SK-N-SH (cell line): ENCODE data around the gene STX11. TPM values are rescaled to one million over a fixed set of nuclear protein-coding genes. Genes with fewer than 3 reads are reported as not detected.

Experiments
- CTCF ChIA-PET: fragments of 300-600, 350-600 bp; formaldehyde crosslinking; extraction: SDS; loops from one replicate; lab custom pipeline; 2021; lab: Yijun Ruan, JAX
- POLR2A ChIA-PET: fragments of 350-600 bp; sonication (Branson Sonifier 250); formaldehyde crosslinking; extraction: SDS; loops from one replicate; lab custom pipeline; 2020; ENCODE audit warnings: antibody characterized with exemption, inconsistent platforms; lab: Yijun Ruan, JAX
- DNase-seq: peaks from one replicate; pipeline ENCODE4 v3.0.0; 2012
- H2AFZ ChIP-seq: fragments of 200-600 bp; sonication (generic); 2 replicates; pipeline ENCODE4 v1.8.1; 2016; ENCODE audit warnings: antibody characterized with exemption, mild to moderate bottlenecking, low read depth
- H3F3A ChIP-seq: fragments of 200-600 bp; sonication (generic); replicated peaks from 2 replicates; pipeline ENCODE3; 2016; ENCODE audit warnings: antibody characterized with exemption, mild to moderate bottlenecking; ENCODE audit not compliant: insufficient read depth
- H3K27ac ChIP-seq, 2 experiments: fragments of 200-500 bp in 1 of 2; fragments of 200-600 bp in 1 of 2; sonication (Bioruptor generic) in 1 of 2; sonication (generic), shearing (Covaris generic) in 1 of 2; 2 replicates each; pipeline versions ENCODE4 v1.5.1 to v1.6.1; 2014 to 2016; ENCODE audit warnings: low read depth in 2 of 2, inconsistent platforms in 1 of 2, low read length in 1 of 2, mild to moderate bottlenecking in 1 of 2, mixed read lengths in 1 of 2
- H3K27me3 ChIP-seq: fragments of 200-600 bp; sonication (generic), shearing (Covaris generic); 2 replicates; pipeline ENCODE4 v1.6.1; 2016; ENCODE audit warnings: mixed run types; ENCODE audit not compliant: insufficient read depth
- H3K36me3 ChIP-seq, 2 experiments: fragments of 200-500 bp in 1 of 2; fragments of 200-600 bp in 1 of 2; sonication (Bioruptor generic) in 1 of 2; sonication (generic) in 1 of 2; replicated peaks in 1 of 2; 2 replicates each; pipeline versions ENCODE3 to v1.5.1; 2014 to 2016; ENCODE audit warnings: low read length in 1 of 2, mild to moderate bottlenecking in 1 of 2; ENCODE audit not compliant: insufficient read depth in 2 of 2, control insufficient read depth in 1 of 2
- H3K4me1 ChIP-seq, 2 experiments: fragments of 200-500 bp in 1 of 2; fragments of 200-600 bp in 1 of 2; sonication (Bioruptor generic) in 1 of 2; sonication (generic), shearing (Covaris generic) in 1 of 2; 2 replicates each; pipeline versions ENCODE4 v1.5.1 to v1.6.1; 2014 to 2016; ENCODE audit warnings: low read depth in 1 of 2, low read length in 1 of 2, mixed run types in 1 of 2; ENCODE audit not compliant: insufficient read depth in 2 of 2, control insufficient read depth in 1 of 2
- H3K4me2 ChIP-seq: fragments of 200-600 bp; sonication (generic), shearing (Covaris generic); 2 replicates; pipeline ENCODE4 v1.6.1; 2017; ENCODE audit warnings: mixed run types
- H3K4me3 ChIP-seq, 2 experiments: fragments of 200-500 bp in 1 of 2; fragments of 200-600 bp in 1 of 2; sonication (Bioruptor generic) in 1 of 2; sonication (generic), shearing (Covaris generic) in 1 of 2; 2 replicates each; pipeline versions ENCODE4 v1.5.1 to v1.8.1; 2014 to 2016; ENCODE audit warnings: low read depth in 2 of 2, inconsistent platforms in 1 of 2, low read length in 1 of 2, mild to moderate bottlenecking in 1 of 2, mixed read lengths in 1 of 2, moderate library complexity in 1 of 2
- H3K79me2 ChIP-seq: fragments of 200-600 bp; sonication (generic); 2 replicates; pipeline ENCODE4 v1.8.1; 2017; ENCODE audit warnings: mild to moderate bottlenecking; ENCODE audit not compliant: insufficient read depth
- H3K9ac ChIP-seq: fragments of 200-600 bp; sonication (generic); 2 replicates; pipeline ENCODE4 v1.6.1; 2017; ENCODE audit warnings: mixed run types
- H3K9me2 ChIP-seq: fragments of 200-600 bp; sonication (generic); 2 replicates; pipeline ENCODE4 v1.6.1; 2017; ENCODE audit warnings: mixed run types
- H3K9me3 ChIP-seq: fragments of 200-600 bp; sonication (generic); 2 replicates; pipeline ENCODE4 v1.6.1; 2017; ENCODE audit warnings: mixed run types, mild to moderate bottlenecking, moderate library complexity
- H4K20me1 ChIP-seq: fragments of 200-600 bp; sonication (generic); 2 replicates; pipeline ENCODE4 v1.6.1; 2017; ENCODE audit warnings: mild to moderate bottlenecking, mixed run types; ENCODE audit not compliant: insufficient read depth
- CHD2 ChIP-seq: fragments of 150-350 bp; IDR thresholded peaks from 2 replicates; pipeline ENCODE4 v1.6.1; 2018; ENCODE audit warnings: low read length; ENCODE audit not compliant: partially characterized antibody
- GABPA ChIP-seq: IDR thresholded peaks from 2 replicates; pipeline ENCODE4 v1.4.0; 2012; ENCODE audit warnings: low read depth, mild to moderate bottlenecking
- GATA2 ChIP-seq: sonication (generic); formaldehyde crosslinking; IDR thresholded peaks from 2 replicates; pipeline ENCODE4 v1.5.0; 2020; ENCODE audit warnings: mild to moderate bottlenecking, missing genetic modification reagents
- JUND ChIP-seq: IDR thresholded peaks from 2 replicates; pipeline ENCODE4 v1.4.0; 2012
- MEF2A ChIP-seq: IDR thresholded peaks from 2 replicates; pipeline ENCODE4 v1.4.0; 2012; ENCODE audit warnings: low read depth, borderline replicate concordance
- NRF1 ChIP-seq: IDR thresholded peaks from 2 replicates; pipeline ENCODE4 v1.6.1; 2012; ENCODE audit warnings: low read depth, mild to moderate bottlenecking, low read length
- RCOR1 ChIP-seq: fragments of 150-350 bp; IDR thresholded peaks from 2 replicates; pipeline ENCODE4 v1.6.1; 2017; ENCODE audit warnings: antibody characterized with exemption, low read length
- RXRA ChIP-seq: IDR thresholded peaks from 2 replicates; pipeline ENCODE4 v1.4.0; 2012; ENCODE audit warnings: low read depth, mild to moderate bottlenecking, borderline replicate concordance
- SMC3 ChIP-seq: IDR thresholded peaks from 2 replicates; pipeline ENCODE4 v1.6.1; 2012; ENCODE audit warnings: low read depth, low read length, improper control_type of control experiment
- TAF1 ChIP-seq: IDR thresholded peaks from 2 replicates; pipeline ENCODE4 v1.6.1; 2012; ENCODE audit warnings: low read depth, mild to moderate bottlenecking, low read length, moderate library complexity, borderline replicate concordance
- TCF12 ChIP-seq: IDR thresholded peaks from 2 replicates; pipeline ENCODE4 v1.4.0; 2012
- TEAD4 ChIP-seq: IDR thresholded peaks from 2 replicates; pipeline ENCODE4 v1.4.0; 2012; ENCODE audit warnings: mild to moderate bottlenecking, borderline replicate concordance; ENCODE audit not compliant: insufficient read depth
- YY1 ChIP-seq: IDR thresholded peaks from 2 replicates; pipeline ENCODE4 v1.4.0; 2012; ENCODE audit warnings: low read depth, mild to moderate bottlenecking
- WGBS: methylation state at CpG from one replicate; pipeline ENCODE4 v1.1.6; 2017; ENCODE audit warnings: low lambda C conversion rate; 5-methylcytosine and 5-hydroxymethylcytosine counted together
- polyA plus RNA-seq, 3 experiments: library from polyadenylated mRNA; depleted of rRNA; stranded (reverse); fragments of >200 nt; gene quantifications; 2 replicates each; pipeline ENCODE4 v1.2.3, GENCODE V29; 2012
- TF ChIP-seq, protein P1 (sequence below): IDR thresholded peaks from 2 replicates; pipeline ENCODE4 v1.6.1; 2012; ENCODE audit warnings: mild to moderate bottlenecking, low read depth, low read length, moderate library complexity
- TF ChIP-seq, protein P2 (sequence below): IDR thresholded peaks from 2 replicates; pipeline ENCODE4 v1.4.0; 2012; ENCODE audit warnings: low read depth, borderline replicate concordance
- TF ChIP-seq, protein P3 (sequence below): fragments of 150-350 bp; IDR thresholded peaks from 2 replicates; pipeline ENCODE4 v1.6.1; 2016; ENCODE audit warnings: mild to moderate bottlenecking, low read depth, low read length
- TF ChIP-seq, protein P4 (sequence below): fragments of 200-600 bp; sonication (generic); IDR thresholded peaks from 2 replicates; pipeline ENCODE4 v1.6.1; 2017; ENCODE audit warnings: antibody characterized with exemption, mild to moderate bottlenecking, moderate library complexity

The STX11 gene
- polyA plus RNA-seq, 1 of the 3 experiments (the other 2 are of a cell fraction): 0.15 TPM

DNA sequence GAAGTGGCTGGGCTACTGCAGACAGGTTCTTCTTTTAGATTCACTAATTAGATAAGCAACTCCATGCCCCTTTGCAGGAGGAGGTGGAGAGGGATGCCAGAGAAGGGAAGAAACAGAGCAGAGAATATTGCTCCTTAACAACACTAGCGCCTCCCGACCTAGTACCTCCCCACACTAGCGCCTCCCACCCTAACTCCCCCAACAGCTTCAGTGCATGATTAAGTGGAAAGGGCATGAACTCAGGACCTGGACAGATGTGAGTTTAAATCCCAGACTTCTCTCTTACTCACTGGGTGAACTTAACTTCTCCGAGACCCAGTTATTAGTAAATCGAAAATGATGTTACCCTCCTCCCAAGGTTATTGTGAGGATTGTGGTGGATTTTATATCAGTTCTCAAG, 25.7 kb downstream of the STX11 start:
- Histone ChIP-seq H3F3A (no peaks in the 10 kb centered on the region), H3K9ac (no peak overlapping the region), H3K4me2 (peak overlapping the region; percentile 44; the same call in 1 of the 2 replicates), H3K9me3 (no peaks in the 10 kb centered on the region), H3K27ac (no peak overlapping the region), H4K20me1 (no peaks in the 10 kb centered on the region), H2AFZ (no peak overlapping the region), H3K4me1 (no peaks in the 10 kb centered on the region), H3K4me3 (no peak overlapping the region), H3K36me3 (no peaks in the 10 kb centered on the region), H3K27me3 (no peaks in the 10 kb centered on the region; the same call in 1 of the 2 replicates), H3K9me2 (no peaks in the 10 kb centered on the region), H3K79me2 (no peaks in the 10 kb centered on the region)
- ChIA-PET CTCF (no interaction called here), POLR2A (no interaction called here)
- WGBS: 9% methylated on average over 5 of the region's 5 CpGs
- TF ChIP-seq TEAD4 (no peak), TCF12 (no peak), GABPA (no peak)
- TF ChIP-seq, protein P1, sequence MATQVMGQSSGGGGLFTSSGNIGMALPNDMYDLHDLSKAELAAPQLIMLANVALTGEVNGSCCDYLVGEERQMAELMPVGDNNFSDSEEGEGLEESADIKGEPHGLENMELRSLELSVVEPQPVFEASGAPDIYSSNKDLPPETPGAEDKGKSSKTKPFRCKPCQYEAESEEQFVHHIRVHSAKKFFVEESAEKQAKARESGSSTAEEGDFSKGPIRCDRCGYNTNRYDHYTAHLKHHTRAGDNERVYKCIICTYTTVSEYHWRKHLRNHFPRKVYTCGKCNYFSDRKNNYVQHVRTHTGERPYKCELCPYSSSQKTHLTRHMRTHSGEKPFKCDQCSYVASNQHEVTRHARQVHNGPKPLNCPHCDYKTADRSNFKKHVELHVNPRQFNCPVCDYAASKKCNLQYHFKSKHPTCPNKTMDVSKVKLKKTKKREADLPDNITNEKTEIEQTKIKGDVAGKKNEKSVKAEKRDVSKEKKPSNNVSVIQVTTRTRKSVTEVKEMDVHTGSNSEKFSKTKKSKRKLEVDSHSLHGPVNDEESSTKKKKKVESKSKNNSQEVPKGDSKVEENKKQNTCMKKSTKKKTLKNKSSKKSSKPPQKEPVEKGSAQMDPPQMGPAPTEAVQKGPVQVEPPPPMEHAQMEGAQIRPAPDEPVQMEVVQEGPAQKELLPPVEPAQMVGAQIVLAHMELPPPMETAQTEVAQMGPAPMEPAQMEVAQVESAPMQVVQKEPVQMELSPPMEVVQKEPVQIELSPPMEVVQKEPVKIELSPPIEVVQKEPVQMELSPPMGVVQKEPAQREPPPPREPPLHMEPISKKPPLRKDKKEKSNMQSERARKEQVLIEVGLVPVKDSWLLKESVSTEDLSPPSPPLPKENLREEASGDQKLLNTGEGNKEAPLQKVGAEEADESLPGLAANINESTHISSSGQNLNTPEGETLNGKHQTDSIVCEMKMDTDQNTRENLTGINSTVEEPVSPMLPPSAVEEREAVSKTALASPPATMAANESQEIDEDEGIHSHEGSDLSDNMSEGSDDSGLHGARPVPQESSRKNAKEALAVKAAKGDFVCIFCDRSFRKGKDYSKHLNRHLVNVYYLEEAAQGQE: no peak
- no peak for DNase-seq

DNA sequence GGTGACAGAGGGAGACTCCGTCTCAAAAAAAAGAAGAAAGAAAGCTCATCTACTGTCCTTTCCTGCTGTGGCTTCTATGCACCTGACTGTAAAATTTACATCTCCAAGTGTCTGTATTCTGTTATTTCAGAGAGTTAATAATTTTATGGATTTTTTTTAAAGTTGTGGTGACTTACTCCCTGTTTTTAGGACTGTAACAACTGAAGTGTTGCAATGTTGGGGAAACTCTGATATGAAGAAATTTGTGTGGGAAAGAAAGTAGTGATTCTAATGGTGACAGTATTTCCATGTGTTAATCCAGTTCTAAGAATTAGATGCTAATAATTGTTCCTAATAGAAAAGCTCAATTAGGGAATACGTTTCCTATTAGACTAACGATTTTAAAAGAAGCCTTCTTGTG, 27.4 kb downstream of the STX11 start:
- H3K9ac ChIP-seq: no peak overlapping the region
- WGBS: 23% methylated on average over 3 of the region's 3 CpGs
- TF ChIP-seq, protein P2, sequence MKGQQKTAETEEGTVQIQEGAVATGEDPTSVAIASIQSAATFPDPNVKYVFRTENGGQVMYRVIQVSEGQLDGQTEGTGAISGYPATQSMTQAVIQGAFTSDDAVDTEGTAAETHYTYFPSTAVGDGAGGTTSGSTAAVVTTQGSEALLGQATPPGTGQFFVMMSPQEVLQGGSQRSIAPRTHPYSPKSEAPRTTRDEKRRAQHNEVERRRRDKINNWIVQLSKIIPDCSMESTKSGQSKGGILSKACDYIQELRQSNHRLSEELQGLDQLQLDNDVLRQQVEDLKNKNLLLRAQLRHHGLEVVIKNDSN: no peak
- TF ChIP-seq CHD2 (no peak), YY1 (no peak), RXRA (no peak), GATA2 (CRISPR knock-in tag) (no peak), TAF1 (no peak), RCOR1 (no peak), MEF2A (no peak), JUND (no peak), NRF1 (no peak), SMC3 (no peak)
- TF ChIP-seq, protein P3, sequence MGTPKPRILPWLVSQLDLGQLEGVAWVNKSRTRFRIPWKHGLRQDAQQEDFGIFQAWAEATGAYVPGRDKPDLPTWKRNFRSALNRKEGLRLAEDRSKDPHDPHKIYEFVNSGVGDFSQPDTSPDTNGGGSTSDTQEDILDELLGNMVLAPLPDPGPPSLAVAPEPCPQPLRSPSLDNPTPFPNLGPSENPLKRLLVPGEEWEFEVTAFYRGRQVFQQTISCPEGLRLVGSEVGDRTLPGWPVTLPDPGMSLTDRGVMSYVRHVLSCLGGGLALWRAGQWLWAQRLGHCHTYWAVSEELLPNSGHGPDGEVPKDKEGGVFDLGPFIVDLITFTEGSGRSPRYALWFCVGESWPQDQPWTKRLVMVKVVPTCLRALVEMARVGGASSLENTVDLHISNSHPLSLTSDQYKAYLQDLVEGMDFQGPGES: no peak
- TF ChIP-seq, protein P4, sequence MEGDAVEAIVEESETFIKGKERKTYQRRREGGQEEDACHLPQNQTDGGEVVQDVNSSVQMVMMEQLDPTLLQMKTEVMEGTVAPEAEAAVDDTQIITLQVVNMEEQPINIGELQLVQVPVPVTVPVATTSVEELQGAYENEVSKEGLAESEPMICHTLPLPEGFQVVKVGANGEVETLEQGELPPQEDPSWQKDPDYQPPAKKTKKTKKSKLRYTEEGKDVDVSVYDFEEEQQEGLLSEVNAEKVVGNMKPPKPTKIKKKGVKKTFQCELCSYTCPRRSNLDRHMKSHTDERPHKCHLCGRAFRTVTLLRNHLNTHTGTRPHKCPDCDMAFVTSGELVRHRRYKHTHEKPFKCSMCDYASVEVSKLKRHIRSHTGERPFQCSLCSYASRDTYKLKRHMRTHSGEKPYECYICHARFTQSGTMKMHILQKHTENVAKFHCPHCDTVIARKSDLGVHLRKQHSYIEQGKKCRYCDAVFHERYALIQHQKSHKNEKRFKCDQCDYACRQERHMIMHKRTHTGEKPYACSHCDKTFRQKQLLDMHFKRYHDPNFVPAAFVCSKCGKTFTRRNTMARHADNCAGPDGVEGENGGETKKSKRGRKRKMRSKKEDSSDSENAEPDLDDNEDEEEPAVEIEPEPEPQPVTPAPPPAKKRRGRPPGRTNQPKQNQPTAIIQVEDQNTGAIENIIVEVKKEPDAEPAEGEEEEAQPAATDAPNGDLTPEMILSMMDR: no peak

More for the DNA sequence above, 27.4 kb downstream of the STX11 start:
- POLR2A ChIA-PET: no interaction called here
- Histone ChIP-seq H3K9me3 (no peaks in the 10 kb centered on the region), H3F3A (no peaks in the 10 kb centered on the region), H3K27ac (no peak overlapping the region), H2AFZ (no peak overlapping the region), H3K36me3 (no peaks in the 10 kb centered on the region), H4K20me1 (no peaks in the 10 kb centered on the region), H3K4me2 (no peak overlapping the region), H3K27me3 (no peaks in the 10 kb centered on the region; the same call in 1 of the 2 replicates), H3K4me3 (no peak overlapping the region), H3K4me1 (no peaks in the 10 kb centered on the region), H3K9me2 (no peaks in the 10 kb centered on the region), H3K79me2 (no peaks in the 10 kb centered on the region)
- DNase-seq: no peak
- CTCF ChIA-PET: no interaction called here
